DMS 273 (cell line): ENCODE results near the gene OS9.

Source experiments
- DNase-seq: peaks from one replicate; lab custom pipeline; 2025; ENCODE audit not compliant: unreplicated experiment; lab: John Stamatoyannopoulos, UW

Gene OS9

DNA sequence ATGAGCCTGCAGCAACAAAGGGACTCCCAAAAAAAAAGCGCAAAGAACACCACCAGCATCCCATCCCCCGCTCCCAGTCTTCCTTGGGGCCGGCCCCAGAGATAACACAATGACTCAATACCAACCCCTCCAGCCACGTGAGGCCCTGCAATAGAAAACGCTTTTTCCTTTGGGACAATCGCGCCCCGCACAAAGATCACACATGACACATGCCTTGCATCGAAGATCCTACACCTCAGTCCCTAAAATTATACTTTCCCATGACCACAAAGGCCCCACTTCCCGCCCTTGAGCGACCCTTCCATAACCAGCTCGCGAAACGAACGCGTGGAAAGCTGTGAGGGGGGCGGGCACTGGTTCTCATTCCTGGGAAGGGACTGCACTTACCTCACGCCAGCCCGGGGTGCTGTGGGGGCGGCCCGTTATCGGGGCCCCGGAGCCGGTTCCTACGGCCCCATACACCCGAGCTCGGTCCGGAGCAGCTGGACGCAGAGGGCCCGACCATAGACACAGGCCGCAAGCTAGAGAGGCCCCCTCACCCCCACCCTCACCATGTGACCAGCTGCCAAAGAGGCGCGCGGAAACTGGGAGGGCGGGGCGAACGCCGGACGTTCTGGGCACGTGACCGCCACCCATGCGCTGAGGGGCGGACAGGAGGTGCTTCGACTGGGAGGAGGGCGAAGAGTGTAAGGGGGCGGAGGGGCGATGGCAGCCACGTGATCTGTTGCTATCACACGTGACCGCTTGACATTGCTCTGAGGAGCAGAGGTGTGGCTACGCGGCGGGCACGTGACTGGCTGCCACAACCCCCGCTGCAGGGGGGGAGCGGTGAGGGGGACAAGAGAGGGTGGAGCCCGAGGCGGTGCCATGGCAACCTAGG is 58.1 kb downstream of the OS9 start, which contains the start of gene CDK4:
TSS of gene CDK4 (minus strand) at position 523 of the 880 bp plus-strand sequence. CDS start 593 bp downstream, outside the sequence.
- peak; percentile 99 for DNase-seq

DNA sequence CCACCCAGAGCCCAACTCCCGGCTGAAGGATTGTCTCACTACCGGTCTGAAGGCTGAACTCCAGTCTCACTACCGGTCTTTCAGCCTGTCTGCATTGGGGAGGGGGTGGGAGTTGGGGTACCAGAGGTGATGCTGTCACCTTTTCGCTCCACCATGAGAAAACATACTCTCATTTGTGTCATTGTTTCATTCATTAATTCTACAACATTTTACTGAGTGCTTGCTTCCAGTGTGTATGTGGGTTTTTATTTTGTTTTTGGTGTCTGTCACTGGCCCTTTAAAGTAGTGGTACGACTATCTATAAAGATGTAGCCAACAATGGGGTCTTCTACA is 58.7 kb downstream of the OS9 start:
- no peak for DNase-seq

DNA sequence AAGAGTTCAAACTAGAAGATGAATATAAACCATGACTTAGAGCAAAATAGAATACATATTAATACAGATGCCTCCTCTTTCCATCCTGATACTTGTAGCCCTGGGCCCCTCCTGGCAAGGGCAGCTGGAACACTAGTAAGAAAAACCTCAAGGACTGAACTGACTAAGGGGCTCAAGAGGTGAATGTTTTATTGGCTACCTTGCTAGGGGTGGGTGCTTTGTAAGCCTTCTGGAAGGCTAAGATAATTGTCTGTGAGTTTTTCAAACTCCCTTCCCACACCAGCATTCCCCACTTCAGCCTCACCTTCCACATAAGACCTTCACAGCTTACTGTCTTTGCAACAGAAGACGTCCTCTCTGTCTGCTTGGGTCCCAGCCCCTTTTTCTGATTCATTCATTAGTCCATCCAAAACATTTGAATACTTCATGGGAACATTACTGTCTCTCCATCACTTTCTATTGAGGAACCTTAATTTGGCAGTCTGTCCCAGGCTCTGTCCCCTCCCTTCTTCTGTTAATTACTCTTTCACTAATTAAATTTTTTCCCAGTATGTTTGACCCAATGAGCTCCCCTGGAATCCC is 59.9 kb downstream of the OS9 start:
- no peak for DNase-seq

DNA sequence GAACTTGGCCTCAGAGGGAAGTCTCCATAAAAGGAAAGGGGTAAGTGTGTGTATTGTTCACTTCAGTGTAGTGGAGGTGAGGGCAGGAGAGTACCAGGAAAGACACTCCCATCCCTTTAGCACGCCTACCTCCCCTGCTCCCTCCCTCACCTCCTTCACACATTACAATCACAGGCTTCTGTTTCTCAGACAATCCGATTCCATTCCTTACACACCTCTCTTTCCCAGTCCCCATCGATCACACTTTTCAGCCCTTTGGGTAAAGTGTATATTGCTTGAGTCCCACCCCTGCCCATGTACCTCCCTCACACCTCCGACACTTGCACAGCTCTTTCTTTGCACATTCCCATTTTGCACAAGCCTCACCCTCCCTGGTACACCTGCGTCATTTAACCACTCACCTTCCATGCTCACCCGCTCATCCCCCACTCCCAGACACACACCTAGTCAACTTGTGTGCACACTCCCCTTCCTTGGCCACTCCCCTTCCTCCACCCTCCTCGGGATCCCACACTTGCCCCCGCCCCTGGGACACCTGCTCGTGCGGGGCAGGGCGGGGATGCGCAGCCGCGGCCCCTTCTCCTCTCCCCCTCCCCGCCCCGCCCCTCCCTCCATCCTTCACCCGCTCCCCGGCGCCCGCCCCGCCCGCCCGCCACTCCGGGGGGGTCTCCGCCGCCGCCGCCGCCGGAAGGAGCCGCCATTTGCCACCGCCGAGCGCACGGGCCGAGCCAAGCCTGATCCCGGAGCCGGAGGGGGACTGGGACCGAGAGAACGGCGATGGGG is 60.7 kb downstream of the OS9 start, which contains the start of gene MARCHF9:
TSS of gene MARCHF9 (plus strand) at position 693 of the 783 bp plus-strand sequence. CDS start 426 bp downstream, outside the sequence.
- peak; percentile 71 for DNase-seq

DNA sequence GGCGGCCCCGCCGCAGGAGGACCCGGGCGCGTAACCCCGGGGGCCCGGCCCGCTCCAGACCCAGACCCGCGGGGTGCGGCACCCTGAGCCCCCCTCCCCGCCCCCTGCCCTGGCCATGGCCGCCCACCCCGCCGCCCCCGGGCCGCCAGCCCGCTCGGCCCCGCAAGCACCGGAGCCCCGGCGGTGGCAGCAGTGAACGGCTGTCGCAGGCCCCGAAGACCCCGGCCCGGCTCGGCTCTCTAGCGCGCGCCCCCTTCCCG is 61.2 kb downstream of the OS9 start:
- DNase-seq = no peak

DNA sequence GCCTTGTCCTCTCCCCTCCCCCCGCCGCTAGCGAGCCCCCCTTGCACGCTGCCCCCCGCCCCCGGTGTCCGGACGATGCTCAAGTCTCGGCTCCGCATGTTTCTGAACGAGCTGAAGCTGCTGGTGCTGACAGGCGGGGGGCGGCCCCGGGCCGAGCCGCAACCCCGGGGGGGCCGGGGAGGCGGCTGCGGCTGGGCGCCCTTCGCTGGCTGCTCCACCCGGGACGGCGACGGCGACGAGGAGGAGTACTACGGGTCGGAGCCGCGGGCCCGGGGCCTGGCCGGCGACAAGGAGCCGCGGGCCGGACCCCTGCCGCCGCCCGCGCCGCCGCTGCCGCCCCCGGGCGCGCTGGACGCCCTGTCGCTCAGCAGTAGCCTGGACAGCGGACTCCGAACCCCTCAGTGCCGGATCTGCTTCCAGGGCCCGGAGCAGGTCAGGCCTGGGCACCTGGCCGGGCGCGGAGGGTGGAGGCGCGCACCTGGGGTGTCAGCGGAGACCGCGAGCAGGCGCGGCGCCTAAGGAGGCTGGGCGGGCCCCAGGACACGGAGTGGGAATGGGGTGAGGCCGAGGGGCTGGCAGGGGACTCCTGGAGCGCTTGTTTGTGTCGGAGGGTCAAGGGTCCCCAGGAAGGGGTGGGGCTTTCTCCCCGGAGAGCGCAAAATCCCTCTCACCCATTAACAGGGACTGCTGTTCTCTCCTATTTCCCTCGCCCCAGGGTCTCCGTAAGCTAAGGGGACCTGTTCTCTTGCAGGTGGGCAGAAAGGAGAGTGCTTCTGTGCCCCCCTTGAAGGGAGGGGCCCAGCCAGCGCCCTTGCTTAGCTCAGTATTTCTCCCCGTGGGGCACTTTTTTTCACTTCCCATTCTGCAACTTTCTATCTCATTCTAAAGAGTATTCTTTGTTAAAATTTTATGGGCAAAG is 61.8 kb downstream of the OS9 start:
- DNase-seq = peak; percentile 34

DNA sequence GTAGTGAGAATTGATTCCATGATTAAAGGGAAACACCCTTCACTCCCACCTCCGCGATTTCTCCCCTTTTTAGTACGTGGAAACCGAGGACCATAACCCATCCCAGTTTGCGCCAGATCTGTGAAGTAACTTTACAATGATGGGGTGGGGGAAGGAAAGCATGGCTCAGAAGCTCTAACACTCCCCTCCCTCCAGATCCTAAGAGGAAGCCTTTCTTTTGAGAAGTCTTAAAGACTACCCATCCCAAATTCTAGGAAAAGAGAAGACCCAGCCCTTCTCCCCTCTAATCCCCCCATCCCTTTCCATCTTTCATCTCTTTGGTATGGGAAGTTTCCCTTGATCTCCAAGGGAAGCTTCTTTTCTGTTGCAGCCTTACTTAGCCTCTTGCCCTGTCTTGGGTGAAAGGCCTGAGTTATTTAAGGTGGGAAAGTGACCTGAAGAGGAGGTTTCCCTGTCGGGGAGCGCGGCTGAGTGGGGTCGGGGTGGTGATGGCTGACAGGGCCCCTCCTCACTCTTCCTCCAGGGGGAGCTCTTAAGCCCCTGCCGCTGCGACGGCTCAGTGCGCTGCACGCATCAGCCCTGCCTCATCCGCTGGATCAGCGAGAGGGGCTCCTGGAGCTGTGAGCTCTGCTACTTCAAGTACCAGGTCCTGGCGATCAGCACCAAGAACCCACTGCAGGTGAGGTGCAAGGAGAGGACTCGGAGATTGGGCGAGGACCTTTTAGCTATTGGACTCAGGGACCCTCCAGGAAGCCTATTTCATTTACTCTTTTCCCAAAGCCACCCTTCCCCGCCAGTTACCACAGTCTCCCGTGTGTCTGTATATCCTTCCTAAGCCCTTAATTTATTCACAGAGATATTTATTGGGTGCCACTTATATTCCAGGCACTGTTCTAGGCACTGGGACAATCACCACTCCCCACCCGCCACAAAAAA is 62.7 kb downstream of the OS9 start:
- peak; percentile 28 for DNase-seq

DNA sequence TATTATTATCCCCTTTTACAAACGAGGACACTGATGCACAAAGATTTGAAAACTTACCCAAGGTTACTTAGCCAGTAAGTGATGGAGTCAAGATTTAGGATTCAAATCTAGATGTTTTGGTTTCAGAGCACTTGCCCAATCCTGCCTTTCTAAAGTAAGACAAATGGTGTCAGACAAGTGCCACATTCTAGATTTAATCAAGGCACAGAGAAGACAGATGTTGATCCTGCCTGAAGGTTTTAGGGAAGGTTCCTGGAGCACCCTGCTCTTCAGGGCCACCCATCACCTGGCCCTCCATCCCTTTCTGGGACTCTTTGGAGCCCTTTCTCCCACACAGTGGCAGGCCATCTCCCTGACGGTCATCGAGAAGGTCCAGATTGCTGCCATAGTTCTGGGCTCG is 63.8 kb downstream of the OS9 start:
- DNase-seq = no peak

DNA sequence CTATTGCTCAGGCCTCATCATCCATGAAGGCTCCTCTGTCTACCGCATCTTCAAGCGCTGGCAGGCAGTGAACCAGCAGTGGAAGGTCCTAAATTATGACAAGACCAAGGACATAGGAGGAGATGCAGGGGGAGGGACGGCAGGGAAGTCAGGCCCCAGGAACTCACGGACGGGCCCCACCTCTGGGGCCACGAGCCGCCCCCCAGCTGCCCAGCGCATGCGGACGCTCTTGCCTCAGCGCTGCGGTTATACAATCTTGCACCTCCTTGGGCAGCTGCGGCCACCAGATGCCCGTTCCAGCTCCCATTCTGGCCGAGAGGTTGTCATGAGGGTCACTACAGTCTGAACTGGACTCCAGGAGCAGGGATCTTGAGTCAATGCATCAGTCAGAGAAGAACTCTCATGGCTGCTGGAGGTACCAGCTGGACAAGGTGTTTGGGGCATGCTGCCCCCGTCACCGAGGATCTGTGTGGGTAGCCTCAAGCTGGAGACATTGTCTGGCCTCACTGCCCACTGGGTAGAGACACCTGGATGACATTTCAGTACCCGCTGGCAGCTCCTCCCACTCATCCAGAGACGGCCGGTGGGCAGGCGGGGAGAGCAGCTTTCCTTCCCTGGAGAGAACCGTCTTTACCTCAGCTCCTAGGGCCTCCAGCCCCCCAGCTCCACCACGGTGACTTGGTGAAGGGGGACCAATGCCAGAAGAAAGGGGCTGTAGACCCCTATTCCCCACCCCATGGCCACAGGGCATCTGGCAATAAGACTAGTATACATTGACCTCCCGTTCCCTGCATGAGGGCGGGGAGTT is 64.8 kb downstream of the OS9 start:
- no peak for DNase-seq

DNA sequence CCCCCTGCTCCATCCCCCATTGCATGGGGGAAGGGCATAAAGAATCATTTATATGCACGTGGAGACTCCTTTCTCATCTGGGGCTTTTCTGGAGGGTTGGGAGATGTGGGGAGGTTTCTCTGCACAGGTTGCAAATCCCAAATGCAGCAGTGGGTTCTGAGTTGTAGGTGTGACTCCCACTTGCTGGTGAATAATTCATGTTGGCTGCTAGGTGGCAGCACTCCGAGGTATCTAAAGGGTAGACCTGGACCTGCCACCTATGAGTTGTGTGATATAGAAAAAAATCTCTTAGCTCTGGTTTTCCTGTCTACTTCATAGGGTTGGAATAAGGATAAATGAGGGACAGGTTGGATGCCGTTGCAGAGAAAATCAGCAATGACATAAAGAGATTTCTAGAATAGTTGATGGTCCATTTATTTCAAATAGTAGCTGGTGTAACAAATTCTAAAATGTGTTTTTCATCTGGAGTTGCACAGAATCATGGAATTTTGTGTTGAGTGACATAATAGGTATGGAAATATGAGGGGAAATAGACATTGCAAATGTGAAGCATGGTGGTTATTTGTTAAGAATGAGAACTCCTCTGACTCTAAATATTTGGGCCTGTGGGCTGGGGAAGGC is 65.5 kb downstream of the OS9 start:
- DNase-seq = peak; percentile 43

DNA sequence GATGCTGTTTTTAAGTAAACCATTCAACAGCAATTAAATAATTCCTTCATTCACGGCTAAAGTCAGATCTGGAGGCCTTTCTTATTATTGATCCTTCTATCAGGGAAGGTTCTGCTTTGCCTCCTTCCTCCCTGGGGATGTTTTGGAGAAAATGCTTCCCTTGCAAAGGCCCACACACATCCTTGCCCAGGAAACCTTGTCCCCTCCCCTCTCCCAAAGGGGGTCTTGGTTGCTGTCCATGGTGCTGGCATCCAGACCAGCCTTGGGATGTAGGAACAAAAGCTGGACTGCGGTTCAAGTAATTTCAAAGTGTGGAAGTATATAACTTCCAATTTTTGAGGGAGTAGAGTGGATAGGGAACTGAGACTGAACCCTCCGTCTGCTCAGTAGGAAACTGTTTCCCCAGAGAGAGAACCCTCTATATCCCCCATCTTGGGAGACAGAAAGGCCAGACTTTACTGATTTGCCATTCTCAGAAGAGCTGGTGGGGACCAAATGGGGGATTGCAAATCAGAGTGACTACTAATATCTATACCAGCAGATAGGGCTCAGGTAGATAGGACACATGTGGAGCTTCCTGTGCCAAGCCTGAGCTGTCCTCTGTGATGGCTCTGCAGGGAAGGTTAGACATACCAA is 66.5 kb downstream of the OS9 start:
- DNase-seq = no peak

DNA sequence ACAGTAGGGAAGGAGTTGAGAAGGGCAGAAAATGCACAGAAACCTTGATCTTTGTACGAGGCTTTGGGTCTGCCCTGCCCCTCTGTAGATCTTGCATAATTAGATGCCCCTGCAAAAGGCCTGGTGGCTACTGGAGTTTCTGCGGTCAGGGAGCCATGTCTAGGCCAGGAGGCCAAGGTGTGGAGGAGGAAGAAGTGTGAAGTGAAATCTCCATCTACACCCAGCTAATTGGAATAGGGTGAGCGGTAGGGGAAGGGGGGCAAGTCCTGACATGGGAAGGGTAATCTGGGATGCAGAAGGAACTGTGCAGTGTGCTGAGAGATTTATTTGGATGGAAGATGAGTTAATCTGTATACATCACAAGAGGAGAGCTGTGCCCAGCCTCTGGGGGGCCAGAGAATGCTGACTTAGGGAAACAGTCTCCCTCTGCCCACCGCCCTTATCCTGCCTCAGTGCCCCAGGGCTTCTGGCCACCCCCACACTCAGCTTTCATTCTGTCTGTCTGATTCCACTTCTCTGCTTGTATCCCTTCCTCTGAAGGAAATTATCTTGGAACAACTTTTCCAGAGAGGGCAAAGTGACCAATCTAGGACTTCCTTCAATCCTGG is 67.6 kb downstream of the OS9 start:
- DNase-seq = no peak

DNA sequence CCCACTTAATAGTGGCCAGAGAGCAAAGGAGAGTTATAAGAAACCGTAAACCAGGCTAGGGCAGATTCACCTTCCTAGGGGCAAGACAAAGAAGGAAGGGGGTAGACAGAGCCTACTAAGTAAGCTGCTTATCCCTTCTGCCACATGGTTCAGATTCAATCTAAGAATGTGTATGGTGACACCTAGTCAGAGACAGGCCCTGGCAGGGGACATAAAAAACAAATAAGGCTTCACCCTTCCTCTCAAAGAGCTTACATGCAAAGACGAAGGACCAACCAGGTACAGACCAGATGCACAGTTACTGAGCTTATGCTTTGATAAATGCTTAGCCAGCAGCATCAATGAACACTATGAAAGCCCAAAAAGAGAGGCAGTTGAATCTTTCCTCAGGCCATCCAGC is 68.5 kb downstream of the OS9 start:
- DNase-seq = no peak

DNA sequence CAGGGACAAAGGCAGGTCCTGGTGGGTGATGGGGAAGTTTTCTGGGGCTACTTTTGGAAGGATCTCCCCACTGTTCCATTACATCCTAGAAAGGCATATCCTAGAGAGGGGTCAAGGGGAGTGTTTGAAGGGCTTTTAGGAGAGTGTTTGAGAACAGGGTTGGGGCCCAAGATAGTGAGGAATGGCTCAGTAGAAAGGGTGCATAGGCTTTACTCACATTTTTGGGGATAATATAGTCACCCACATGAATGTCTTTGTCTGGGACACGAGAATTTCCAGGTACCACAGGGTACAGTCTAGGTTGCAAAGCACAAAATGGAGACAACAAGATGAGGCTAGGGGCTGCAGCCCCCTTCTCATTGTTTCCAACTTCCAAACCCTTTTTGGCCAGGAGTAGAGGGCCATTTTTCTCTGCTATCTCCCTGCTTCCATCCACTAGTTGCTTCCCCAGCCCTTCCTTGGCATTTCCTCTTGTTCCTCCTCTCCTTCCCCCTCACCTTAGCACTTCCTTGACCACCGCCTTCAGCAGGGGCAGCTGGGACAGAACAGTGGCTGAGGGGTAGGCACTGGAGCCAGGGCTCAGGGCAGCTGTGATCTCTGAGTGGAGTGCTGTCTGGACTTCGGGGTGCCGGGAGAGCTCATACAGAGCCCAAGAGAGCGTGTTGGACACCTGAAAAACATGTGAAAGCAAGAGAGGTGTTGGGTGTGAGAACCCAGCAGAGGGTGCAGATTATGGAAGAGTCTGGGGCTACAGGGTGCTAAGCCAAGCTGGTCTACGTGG is 70.1 kb downstream of the OS9 start:
- DNase-seq = no peak

DNA sequence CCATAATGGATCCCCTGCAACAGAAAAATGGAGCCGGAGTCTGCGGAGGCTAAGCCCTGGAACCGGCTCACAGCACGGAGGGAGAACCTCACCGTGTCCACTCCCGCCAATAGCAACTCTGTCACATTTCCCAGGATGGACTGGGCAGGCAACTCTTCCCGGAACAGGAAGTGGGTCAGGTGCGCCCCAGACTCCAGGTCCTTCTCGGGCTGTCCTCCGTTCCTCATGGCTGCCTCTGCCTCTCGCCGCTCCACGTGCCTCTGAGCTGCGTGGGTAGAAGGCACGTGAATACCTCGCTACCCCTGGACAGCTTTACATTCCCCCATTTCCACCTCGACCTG is 70.7 kb downstream of the OS9 start:
- DNase-seq = no peak

DNA sequence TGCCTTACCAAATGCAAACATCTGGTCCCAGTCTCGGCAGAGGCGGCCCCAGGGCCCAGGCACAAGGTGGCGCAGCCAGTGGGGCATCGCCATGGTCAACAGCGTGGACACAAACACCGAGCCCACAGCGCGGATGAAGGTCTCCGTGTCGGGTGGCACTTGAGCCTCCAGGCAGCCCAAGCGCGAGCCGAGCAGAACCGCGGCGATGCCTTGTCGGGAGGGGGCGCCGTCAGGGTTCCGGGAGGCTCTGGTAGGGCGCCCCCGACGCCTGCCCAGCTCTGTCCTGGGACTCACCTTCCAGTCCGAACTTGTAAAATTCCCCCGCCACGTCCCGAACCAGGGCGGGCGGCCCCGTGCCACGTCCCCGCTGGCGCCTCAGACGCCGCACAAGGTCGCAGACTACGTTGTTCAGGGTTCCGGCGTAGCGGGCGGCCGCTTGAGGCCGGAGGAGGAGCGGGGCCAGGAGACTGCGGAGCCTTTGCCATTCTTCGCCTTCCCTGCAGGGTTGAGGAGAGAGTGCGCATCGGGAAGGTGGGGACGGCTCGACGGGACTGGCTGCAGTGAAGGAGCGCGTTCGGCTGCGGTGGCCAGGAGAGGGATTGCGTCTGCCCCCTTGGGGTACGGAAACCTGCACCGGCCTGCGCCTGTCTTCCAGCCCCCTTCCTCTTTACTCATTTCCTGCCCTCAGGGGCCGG is 71.2 kb downstream of the OS9 start:
- DNase-seq = peak; percentile 73
